Duodenal mucosa (tissue), 2 donors: ENCODE data around the gene BCAS1.
"Not testable (repeated sequence)": the region's sequence is repeated elsewhere in the genome, so short reads cannot be mapped to it uniquely, and the experiment has no call there.

Experiments used
- H3K27ac ChIP-seq: one replicate; pipeline ENCODE4 v1.7.0; 2013; ENCODE audit warnings: low read depth, low read length
- H3K27me3 ChIP-seq, 2 donors: one replicate each; pipeline ENCODE4 v1.7.0; 2013; ENCODE audit warnings: low read length in 2 of 2, control low read depth in 1 of 2; ENCODE audit not compliant: insufficient read depth in 2 of 2, control insufficient read depth in 1 of 2
- H3K36me3 ChIP-seq, 2 donors: one replicate each; pipeline ENCODE4 v1.7.0; 2013; ENCODE audit warnings: low read length in 2 of 2, control low read depth in 1 of 2; ENCODE audit not compliant: insufficient read depth in 2 of 2, control insufficient read depth in 1 of 2
- H3K4me1 ChIP-seq, 2 donors: one replicate each; pipeline ENCODE4 v1.7.0; 2013; ENCODE audit warnings: low read length in 2 of 2, control low read depth in 1 of 2; ENCODE audit not compliant: insufficient read depth in 2 of 2, control insufficient read depth in 1 of 2
- H3K4me3 ChIP-seq, 2 donors: one replicate each; pipeline ENCODE4 v1.7.0; 2013; ENCODE audit warnings: low read length in 2 of 2, low read depth in 1 of 2
- H3K9ac ChIP-seq, 2 donors: one replicate each; pipeline ENCODE4 v1.7.0; 2013; ENCODE audit warnings: low read length in 2 of 2, low read depth in 1 of 2
- H3K9me3 ChIP-seq, 2 donors: one replicate each; pipeline ENCODE4 v1.7.0; 2013; ENCODE audit warnings: low read length in 2 of 2, control low read depth in 1 of 2; ENCODE audit not compliant: control insufficient read depth in 1 of 2

The BCAS1 gene

DNA sequence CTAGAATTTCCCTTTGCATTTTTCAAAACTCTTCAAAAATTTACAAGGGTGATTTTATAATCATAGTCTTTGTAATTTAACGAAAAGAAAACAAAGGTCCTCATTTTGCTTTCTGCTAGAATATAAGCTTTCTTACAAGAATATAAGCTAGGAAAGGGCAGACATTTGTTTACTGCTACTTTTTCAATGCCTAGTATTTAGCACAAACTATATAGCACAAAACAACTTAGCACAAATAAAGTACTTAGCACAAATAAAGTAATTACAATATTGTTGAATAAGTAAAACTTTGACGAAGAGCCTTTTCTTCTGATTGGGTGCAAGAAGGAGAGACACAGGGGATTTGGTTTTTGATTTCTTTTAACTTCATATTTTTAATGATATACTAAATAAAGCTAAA, 87.8 kb downstream of the BCAS1 start:
- no peaks in the 10 kb centered on the region for H3K36me3 ChIP-seq
- H3K27me3 ChIP-seq = no peaks in the 10 kb centered on the region
- H3K4me3 ChIP-seq = no peak overlapping the region
- H3K9me3 ChIP-seq = no peaks in the 10 kb centered on the region
- no peaks in the 10 kb centered on the region for H3K4me1 ChIP-seq
- H3K27ac ChIP-seq = no peak overlapping the region
- H3K9ac ChIP-seq = no peak overlapping the region

DNA sequence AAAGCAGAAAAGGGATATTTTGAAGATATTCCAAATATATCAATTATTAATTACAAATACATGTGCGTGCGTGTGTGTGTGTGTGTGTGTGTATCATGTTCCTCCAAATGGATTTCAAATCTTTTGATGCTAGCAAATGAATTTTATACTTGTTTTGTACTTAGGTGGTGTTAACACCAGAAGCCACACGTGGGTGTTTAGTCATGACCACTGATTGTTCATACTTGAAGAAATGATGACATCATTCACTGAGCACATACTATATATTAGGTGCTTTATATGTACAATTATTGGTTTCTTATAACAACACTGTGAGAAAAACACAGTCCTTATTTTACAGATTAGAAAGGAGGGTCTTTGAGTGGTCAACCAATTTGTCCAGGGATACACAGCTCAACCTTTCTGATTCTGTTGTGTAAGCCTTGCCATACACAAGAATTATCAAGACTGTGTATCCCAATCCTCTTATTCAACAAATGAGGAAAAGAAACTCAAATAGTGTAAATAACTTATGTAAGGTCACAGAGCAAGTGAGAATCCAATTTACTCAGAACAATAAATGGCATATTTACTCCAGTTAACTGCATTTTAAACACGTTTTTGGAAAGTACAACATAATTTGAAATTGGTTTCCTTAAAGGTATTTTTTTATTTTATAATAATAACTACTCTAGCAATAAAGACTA, 88.5 kb downstream of the BCAS1 start:
- H3K27ac ChIP-seq = no peak overlapping the region
- no peaks in the 10 kb centered on the region for H3K27me3 ChIP-seq
- H3K4me1 ChIP-seq = no peaks in the 10 kb centered on the region
- no peak overlapping the region for H3K4me3 ChIP-seq
- no peaks in the 10 kb centered on the region for H3K9me3 ChIP-seq
- no peaks in the 10 kb centered on the region for H3K36me3 ChIP-seq
- H3K9ac ChIP-seq = no peak overlapping the region

DNA sequence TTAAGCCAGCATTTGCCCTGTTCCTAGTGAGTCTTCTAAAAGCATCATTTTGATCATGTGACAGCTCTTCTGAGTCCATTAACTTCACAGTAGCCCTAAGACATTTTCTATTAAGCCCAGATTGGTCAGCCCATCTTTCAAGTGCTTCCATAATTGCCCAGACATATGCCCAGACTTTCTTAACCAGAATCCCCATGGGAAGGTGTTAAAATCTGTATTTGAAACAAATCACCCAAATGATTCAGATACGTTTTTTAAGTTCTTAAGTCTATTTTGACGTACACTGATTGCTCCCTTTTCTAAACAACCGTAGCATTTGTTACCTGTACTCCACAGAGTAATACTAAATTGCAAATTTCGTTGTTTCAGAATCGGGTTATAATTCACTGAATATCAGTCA, 89.3 kb downstream of the BCAS1 start:
- no peaks in the 10 kb centered on the region for H3K4me1 ChIP-seq
- H3K4me3 ChIP-seq = no peak overlapping the region
- H3K36me3 ChIP-seq = no peaks in the 10 kb centered on the region
- no peak overlapping the region for H3K27ac ChIP-seq
- no peaks in the 10 kb centered on the region for H3K9me3 ChIP-seq
- no peaks in the 10 kb centered on the region for H3K27me3 ChIP-seq
- no peak overlapping the region for H3K9ac ChIP-seq

DNA sequence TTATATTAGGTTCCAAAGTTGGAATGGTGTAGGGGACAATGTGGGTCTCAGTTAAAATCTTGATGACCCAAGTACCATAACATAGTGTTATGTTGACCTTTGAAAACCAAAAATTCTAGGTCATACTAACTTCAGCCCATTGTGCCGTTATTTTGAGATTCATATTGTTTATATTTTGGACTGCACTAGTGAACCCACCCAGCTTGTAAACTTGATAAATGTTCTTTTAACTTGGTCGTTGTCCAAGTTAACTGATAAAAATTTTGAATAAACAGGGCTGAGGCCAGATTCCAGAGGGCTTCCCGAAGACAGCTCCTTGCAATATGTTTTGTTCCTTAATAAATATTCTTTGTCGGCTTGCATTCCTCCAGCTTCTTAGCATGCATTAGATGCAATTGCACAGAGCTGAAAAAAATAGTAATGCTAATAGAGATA, 90.3 kb downstream of the BCAS1 start:
- Histone ChIP-seq H3K4me1 (no peaks in the 10 kb centered on the region), H3K27ac (no peak overlapping the region), H3K9me3 (no peaks in the 10 kb centered on the region), H3K27me3 (no peaks in the 10 kb centered on the region), H3K9ac (no peak overlapping the region), H3K4me3 (no peak overlapping the region), H3K36me3 (no peaks in the 10 kb centered on the region)

DNA sequence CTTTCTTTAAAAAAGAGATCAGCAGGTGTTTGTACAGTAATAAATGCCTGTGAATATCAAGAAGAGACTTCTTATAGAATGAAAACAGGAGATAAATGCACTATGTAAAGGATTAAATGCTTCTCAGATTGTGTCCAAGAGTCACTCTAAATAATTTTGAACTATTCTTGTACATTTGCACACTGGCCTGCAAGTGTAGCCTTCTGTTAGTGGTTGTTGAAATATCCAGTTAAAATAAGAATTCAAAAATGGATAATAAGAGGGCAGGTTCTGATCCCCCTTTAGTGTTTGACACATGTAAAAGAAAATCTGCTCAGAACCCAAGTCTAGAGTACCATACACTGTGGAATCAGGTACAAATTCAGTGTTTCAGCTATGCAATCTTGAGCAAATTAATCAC, 91.9 kb downstream of the BCAS1 start:
- no peaks in the 10 kb centered on the region for H3K9me3 ChIP-seq
- no peaks in the 10 kb centered on the region for H3K36me3 ChIP-seq
- H3K4me1 ChIP-seq = no peaks in the 10 kb centered on the region
- no peak overlapping the region for H3K4me3 ChIP-seq
- H3K9ac ChIP-seq = no peak overlapping the region
- H3K27ac ChIP-seq = no peak overlapping the region
- H3K27me3 ChIP-seq = no peaks in the 10 kb centered on the region

DNA sequence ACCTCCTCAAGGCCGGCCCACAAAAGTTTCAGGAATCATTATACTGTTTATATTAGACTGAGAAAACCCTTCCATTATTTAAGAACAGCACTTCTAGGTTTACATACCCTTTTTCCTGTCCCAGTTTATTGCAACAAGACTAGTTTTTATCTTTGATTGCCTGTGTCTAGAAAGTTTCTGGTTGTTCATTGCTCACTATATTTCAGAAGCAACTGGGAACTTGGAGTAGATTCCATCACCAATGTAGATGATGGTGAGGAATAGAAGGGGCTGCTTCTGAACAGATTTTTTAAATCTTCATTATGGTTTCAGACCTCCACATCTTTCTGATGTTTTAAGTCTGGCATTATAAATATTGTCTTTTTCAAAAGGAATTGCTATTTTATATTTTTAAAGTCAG, 93.0 kb downstream of the BCAS1 start:
- H3K27ac ChIP-seq = no peak overlapping the region
- no peaks in the 10 kb centered on the region for H3K27me3 ChIP-seq
- H3K9me3 ChIP-seq = no peaks in the 10 kb centered on the region
- no peak overlapping the region for H3K4me3 ChIP-seq
- H3K36me3 ChIP-seq = no peaks in the 10 kb centered on the region
- H3K4me1 ChIP-seq = no peaks in the 10 kb centered on the region
- H3K9ac ChIP-seq = no peak overlapping the region

DNA sequence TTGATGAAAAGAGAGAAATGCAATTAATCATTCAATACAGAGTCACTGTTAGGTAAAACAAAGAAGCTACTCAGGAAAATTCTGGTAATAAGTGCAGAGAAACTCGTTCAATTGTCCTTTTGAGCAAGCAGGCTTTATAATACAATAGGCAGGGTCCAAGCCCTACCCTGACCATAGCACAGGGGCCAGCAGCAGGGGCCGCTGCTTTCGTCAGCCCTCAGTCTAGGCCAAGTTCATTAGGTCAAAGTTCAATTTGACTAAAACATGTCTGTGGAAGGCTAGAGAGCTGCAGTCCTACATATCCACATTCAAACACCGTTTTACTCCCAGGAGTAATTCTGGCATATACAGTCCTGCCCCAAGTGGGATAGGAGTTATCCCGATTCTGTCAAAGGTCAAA, 94.6 kb downstream of the BCAS1 start:
- Histone ChIP-seq H3K4me1 (no peaks in the 10 kb centered on the region), H3K9ac (no peak overlapping the region), H3K27me3 (no peaks in the 10 kb centered on the region), H3K9me3 (no peaks in the 10 kb centered on the region), H3K36me3 (no peaks in the 10 kb centered on the region), H3K27ac (no peak overlapping the region), H3K4me3 (no peak overlapping the region)

DNA sequence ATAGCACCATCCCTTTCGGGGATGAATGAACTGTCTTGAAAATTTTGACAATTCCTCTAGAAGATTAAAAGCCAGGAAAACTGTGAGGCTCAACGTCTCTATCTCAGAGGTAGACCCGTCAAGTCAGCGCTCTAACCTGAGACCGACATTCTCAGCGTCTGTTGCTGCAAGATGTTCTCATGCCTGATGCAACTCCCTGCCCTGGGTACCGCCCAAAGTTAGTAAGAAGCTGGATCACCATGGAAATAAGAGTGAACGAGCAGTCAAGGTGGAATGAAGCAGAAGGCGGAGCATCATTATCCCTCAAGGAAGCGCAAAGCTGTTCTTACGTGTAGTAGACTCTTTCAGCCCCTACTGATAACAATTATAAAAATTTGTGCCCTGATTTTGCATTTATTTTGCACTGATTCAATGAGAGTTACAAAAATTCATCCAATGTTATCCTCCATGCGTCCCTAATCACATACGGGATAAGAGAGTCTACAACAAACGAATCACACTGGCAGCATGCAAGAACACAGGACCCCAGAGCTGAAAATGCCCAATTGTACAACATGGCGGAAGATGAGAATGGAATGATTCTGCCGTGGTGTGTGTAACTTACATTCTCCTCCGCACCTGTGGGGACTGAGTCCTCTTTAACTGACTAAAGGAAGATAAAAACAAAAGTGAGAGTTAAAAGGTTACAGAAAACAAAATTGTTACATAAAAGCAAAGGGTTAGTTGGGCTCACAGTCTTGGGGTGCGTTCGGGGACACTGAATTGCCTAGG, 95.4 kb downstream of the BCAS1 start:
- no peaks in the 10 kb centered on the region for H3K9me3 ChIP-seq
- H3K27me3 ChIP-seq = no peaks in the 10 kb centered on the region
- no peak overlapping the region for H3K9ac ChIP-seq
- H3K27ac ChIP-seq = no peak overlapping the region
- H3K4me1 ChIP-seq = no peaks in the 10 kb centered on the region
- H3K4me3 ChIP-seq = no peak overlapping the region
- no peaks in the 10 kb centered on the region for H3K36me3 ChIP-seq

DNA sequence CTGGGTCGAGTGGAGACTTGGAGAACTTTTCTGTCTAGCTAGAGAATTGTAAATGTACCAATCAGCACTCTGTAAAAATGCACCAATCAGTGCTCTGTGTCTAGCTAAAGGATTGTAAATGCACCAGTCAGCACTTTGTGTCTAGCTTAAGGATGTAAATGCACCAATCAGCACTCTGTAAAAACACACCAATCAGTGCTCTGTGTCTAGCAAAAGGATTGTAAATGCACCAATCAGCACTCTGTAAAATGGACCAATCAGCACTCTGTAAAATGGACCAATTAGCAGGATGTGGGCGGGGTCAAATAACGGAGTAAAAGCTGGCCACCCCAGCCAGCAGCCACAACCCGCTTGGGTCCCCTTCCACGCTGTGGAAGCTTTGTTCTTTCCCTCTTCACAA, 96.5 kb downstream of the BCAS1 start:
- H3K9ac ChIP-seq, H3K4me1 ChIP-seq, H3K36me3 ChIP-seq, H3K27me3 ChIP-seq, H3K27ac ChIP-seq, H3K4me3 ChIP-seq, H3K9me3 ChIP-seq: not testable (repeated sequence)

DNA sequence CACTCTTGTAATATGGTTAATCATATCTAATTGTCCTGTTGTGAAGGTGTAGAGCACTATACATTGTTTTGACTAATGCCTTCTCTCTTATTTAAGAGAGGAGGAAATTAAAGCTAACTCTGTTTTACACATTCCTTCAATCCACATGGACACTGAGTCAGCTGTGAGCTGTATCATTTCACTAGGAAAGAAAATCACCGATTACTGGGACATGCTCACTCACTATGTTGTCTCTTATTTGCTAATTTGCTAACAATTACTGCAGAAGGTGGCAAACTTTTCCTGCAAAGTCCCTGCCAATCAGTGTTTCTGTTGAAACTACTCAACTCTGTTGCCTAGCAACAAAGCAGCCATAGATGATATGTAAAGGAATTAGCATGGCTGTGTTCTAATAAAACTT, 98.2 kb downstream of the BCAS1 start:
- H3K4me1 ChIP-seq = no peaks in the 10 kb centered on the region
- no peak overlapping the region for H3K9ac ChIP-seq
- H3K36me3 ChIP-seq = no peaks in the 10 kb centered on the region
- H3K4me3 ChIP-seq = no peak overlapping the region
- H3K27ac ChIP-seq = no peak overlapping the region
- no peaks in the 10 kb centered on the region for H3K27me3 ChIP-seq
- no peaks in the 10 kb centered on the region for H3K9me3 ChIP-seq
